OCI-LY7 (cell line): ENCODE measurements around the gene ACKR2. TPM values are rescaled to one million over a fixed set of nuclear protein-coding genes. Genes with fewer than 3 reads are reported as not detected.

Source experiments
- BruUV-seq: library from RNA; stranded (reverse); fragments of 400-500 nt; replicated peaks from 2 replicates; lab custom pipeline; 2021; lab: Mats Ljungman, UMichigan
- CTCF ChIA-PET: fragments of 300-600 bp; sonication (Branson Sonifier 250); formaldehyde crosslinking; loops from one replicate; lab custom pipeline; 2022; ENCODE audit warnings: antibody characterized with exemption; ENCODE audit not compliant: unreplicated experiment; lab: Charles Lee
- POLR2A ChIA-PET: fragments of 300-600 bp; sonication (Branson Sonifier 250); formaldehyde crosslinking; loops from one replicate; lab custom pipeline; 2022; ENCODE audit warnings: antibody characterized with exemption; lab: Charles Lee
- DNase-seq: peaks from one replicate; pipeline ENCODE4 v3.0.0-alpha.2; 2015; ENCODE audit warnings: low spot score
- H2AFZ ChIP-seq: fragments of 200-600 bp; sonication (generic), shearing (Covaris generic); 2 replicates; pipeline ENCODE4 v1.6.1; 2014; ENCODE audit warnings: mild to moderate bottlenecking, antibody characterized with exemption, low read length, moderate library complexity
- H3K27ac ChIP-seq: fragments of 200-600 bp; sonication (generic); 2 replicates; pipeline ENCODE4 v1.5.1; 2014; ENCODE audit warnings: mixed run types, low read depth, mild to moderate bottlenecking, moderate library complexity, low read length, inconsistent platforms; ENCODE audit not compliant: poor library complexity, severe bottlenecking
- H3K36me3 ChIP-seq: fragments of 200-600 bp; sonication (generic); 2 replicates; pipeline ENCODE4 v1.6.1; 2014; ENCODE audit warnings: mild to moderate bottlenecking, antibody characterized with exemption, low read length, moderate library complexity, mixed read lengths; ENCODE audit not compliant: insufficient read depth
- H3K4me1 ChIP-seq: fragments of 200-600 bp; sonication (generic); 2 replicates; pipeline ENCODE4 v1.5.1; 2014; ENCODE audit warnings: mild to moderate bottlenecking, low read length; ENCODE audit not compliant: insufficient read depth, poor library complexity, severe bottlenecking
- H3K4me2 ChIP-seq: fragments of 200-600 bp; sonication (generic); 2 replicates; pipeline ENCODE4 v1.6.1; 2014; ENCODE audit warnings: mild to moderate bottlenecking, low read length
- H3K4me3 ChIP-seq: fragments of 200-600 bp; sonication (generic); 2 replicates; pipeline ENCODE4 v1.5.1; 2014; ENCODE audit warnings: mild to moderate bottlenecking, low read depth, low read length; ENCODE audit not compliant: poor library complexity, severe bottlenecking
- H3K79me2 ChIP-seq: fragments of 200-600 bp; sonication (generic); 2 replicates; pipeline ENCODE4 v1.6.1; 2016; ENCODE audit warnings: low read depth, mild to moderate bottlenecking, low read length, moderate library complexity, mixed read lengths; ENCODE audit not compliant: insufficient read depth
- H3K9me2 ChIP-seq: fragments of 200-600 bp; sonication (generic); 2 replicates; pipeline ENCODE4 v1.6.1; 2016; ENCODE audit warnings: mild to moderate bottlenecking, low read length, mixed read lengths; ENCODE audit not compliant: insufficient read depth
- H3K9me3 ChIP-seq: fragments of 200-600 bp; sonication (generic); 2 replicates; pipeline ENCODE4 v1.6.1; 2014; ENCODE audit warnings: mild to moderate bottlenecking, mixed run types, low read length, mixed read lengths
- H4K20me1 ChIP-seq: fragments of 200-600 bp; sonication (generic); 2 replicates; pipeline ENCODE4 v1.6.1; 2014; ENCODE audit warnings: mild to moderate bottlenecking, antibody characterized with exemption, low read length, moderate library complexity, mixed read lengths; ENCODE audit not compliant: insufficient read depth
- EZH2phosphoT487 ChIP-seq: fragments of 200-600 bp; sonication (generic); IDR thresholded peaks from 2 replicates; pipeline ENCODE4 v1.6.1; 2018; ENCODE audit warnings: low read depth, borderline replicate concordance, mild to moderate bottlenecking, mixed run types, antibody characterized with exemption, low read length, moderate library complexity, mixed read lengths
- intact Hi-C: fragments of 100-400 bp; cut with micrococcal nuclease; formaldehyde crosslinking; loops from one replicate; pipeline ENCODE4 v1.10.0; 2022; ENCODE audit not compliant: unreplicated experiment
- total RNA-seq, 2 experiments: library from RNA; depleted of rRNA in 1 of 2; stranded (reverse); fragments of >200 nt in 1 of 2; shearing (Covaris generic) in 1 of 2; gene quantifications; 2 replicates each; pipeline ENCODE4 v1.2.3, GENCODE V29; 2014 to 2022
- TF ChIP-seq, protein P1 (sequence below): fragments of 200-600 bp; sonication (generic); conservative IDR thresholded peaks from 2 replicates; pipeline ENCODE4 v1.5.1; 2014; ENCODE audit warnings: mild to moderate bottlenecking, antibody characterized with exemption, low read length, moderate library complexity, mixed read lengths

The ACKR2 gene
- total RNA-seq, 2 experiments from 2014 or later = 2.9 TPM; not detected in 1

DNA sequence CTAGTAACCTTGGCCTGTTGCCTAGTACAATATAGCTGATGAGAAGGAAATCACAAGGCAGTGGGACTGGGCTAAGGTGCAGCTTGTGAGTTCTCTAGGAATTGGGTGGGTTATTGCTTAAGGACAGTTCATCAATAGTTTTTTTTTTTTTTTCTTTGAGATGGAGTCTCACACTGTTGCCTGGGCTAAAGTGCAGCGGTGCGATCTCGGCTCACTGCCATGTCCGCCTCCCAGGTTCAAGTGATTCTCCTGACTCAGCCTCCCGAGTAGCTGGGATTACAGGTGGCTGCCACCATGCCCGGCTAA is 11.5 kb downstream of the ACKR2 start:
- Histone ChIP-seq H3K9me2 (no peaks in the 10 kb centered on the region), H4K20me1 (no peaks in the 10 kb centered on the region), H3K9me3 (no peaks in the 10 kb centered on the region), H3K79me2 (no peaks in the 10 kb centered on the region), H3K4me3 (no peak overlapping the region), H3K36me3 (no peaks in the 10 kb centered on the region), H3K27ac (no peak overlapping the region), H2AFZ (no peak overlapping the region), H3K4me2 (no peak overlapping the region), H3K4me1 (no peaks in the 10 kb centered on the region)
- ChIA-PET CTCF (no interaction called here), POLR2A (interaction anchor here (0.6 to 0.7 kb wide), 5 partner anchors 28 to 1819 kb away, joined by 3 to 4 read pairs (median 3); no protein-coding TSS in a partner anchor)
- TF ChIP-seq EZH2phosphoT487 = no peak
- TF ChIP-seq, protein P1, sequence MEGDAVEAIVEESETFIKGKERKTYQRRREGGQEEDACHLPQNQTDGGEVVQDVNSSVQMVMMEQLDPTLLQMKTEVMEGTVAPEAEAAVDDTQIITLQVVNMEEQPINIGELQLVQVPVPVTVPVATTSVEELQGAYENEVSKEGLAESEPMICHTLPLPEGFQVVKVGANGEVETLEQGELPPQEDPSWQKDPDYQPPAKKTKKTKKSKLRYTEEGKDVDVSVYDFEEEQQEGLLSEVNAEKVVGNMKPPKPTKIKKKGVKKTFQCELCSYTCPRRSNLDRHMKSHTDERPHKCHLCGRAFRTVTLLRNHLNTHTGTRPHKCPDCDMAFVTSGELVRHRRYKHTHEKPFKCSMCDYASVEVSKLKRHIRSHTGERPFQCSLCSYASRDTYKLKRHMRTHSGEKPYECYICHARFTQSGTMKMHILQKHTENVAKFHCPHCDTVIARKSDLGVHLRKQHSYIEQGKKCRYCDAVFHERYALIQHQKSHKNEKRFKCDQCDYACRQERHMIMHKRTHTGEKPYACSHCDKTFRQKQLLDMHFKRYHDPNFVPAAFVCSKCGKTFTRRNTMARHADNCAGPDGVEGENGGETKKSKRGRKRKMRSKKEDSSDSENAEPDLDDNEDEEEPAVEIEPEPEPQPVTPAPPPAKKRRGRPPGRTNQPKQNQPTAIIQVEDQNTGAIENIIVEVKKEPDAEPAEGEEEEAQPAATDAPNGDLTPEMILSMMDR = no peak
- intact Hi-C loops = no loop called here
- no TSS peak for BruUV-seq
- no peak for DNase-seq

DNA sequence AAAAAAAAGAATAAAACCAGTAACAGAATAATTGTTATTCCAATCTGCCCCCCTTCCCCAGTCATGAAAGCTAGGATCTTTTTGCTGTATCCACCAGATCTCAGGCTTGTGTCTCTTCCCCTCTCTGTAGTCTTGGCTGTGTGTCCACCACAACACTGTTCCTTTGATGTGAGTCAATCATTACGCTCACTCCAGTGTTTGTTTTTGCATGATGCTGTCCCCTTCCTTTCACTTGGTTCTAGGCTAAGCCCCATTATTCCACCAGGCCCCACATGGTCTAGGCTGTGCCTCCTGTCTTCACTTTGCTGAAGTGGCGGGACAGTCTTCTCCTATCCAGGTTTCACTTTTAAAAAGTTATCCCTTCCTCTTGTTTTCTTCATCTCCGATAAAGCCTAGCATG is 13.6 kb downstream of the ACKR2 start:
- no TSS peak for BruUV-seq
- ChIA-PET POLR2A (interaction anchor here (0.6 kb wide), 1 partner anchor 16 kb away, joined by 4 read pairs; no protein-coding TSS in a partner anchor), CTCF (no interaction called here)
- no peaks in the 10 kb centered on the region for H3K36me3 ChIP-seq
- TF ChIP-seq, protein P1 = no peak
- TF ChIP-seq EZH2phosphoT487 = no peak
- no peak for DNase-seq
- H2AFZ ChIP-seq = no peak overlapping the region
- H3K9me3 ChIP-seq = no peaks in the 10 kb centered on the region
- H3K4me2 ChIP-seq = no peak overlapping the region
- H3K4me3 ChIP-seq = no peak overlapping the region
- no peaks in the 10 kb centered on the region for H3K9me2 ChIP-seq
- H3K27ac ChIP-seq = no peak overlapping the region
- H4K20me1 ChIP-seq = no peaks in the 10 kb centered on the region
- no peaks in the 10 kb centered on the region for H3K79me2 ChIP-seq
- intact Hi-C loops = no loop called here
- H3K4me1 ChIP-seq = no peaks in the 10 kb centered on the region

DNA sequence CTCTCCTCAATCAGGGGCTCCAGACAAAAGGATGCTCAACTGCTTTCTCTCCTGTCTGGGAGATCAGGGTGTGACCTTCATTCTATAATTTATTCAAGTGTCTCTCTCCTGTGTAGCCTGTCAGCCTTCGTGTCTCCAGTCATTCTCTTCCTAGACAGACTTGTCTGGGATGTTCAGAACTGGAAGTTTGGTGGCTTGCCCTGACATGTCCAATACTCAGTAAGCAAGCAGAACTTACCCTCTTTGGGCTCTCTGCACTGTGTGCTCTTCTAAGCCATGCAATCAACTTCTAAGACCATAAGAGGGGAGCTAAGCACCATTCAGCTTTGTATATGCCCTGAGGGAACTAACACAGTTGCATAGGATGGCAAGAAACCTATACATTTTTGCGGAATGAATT is 14.1 kb downstream of the ACKR2 start:
- Histone ChIP-seq H3K4me2 (no peak overlapping the region), H4K20me1 (no peaks in the 10 kb centered on the region), H3K79me2 (no peaks in the 10 kb centered on the region), H3K27ac (no peak overlapping the region), H3K4me1 (no peaks in the 10 kb centered on the region), H3K4me3 (no peak overlapping the region), H3K9me2 (no peaks in the 10 kb centered on the region), H3K36me3 (no peaks in the 10 kb centered on the region), H2AFZ (no peak overlapping the region), H3K9me3 (no peaks in the 10 kb centered on the region)
- BruUV-seq = no TSS peak
- DNase-seq = no peak
- ChIA-PET CTCF (no interaction called here), POLR2A (interaction anchor here (0.6 kb wide), 1 partner anchor 11 kb away, joined by 3 read pairs; no protein-coding TSS in a partner anchor)
- intact Hi-C loops = no loop called here
- TF ChIP-seq, protein P1 = no peak
- no peak for TF ChIP-seq EZH2phosphoT487
